PFSK-1 (cell line): Measurements from ENCODE around the gene SFRP5.

Experiments
- POLR2AphosphoS5 ChIP-seq: IDR thresholded peaks from 2 replicates; pipeline ENCODE4 v1.6.1; 2012; ENCODE audit warnings: low read depth, mild to moderate bottlenecking, control low read depth, low read length, moderate library complexity
- REST ChIP-seq, 2 experiments: IDR thresholded peaks; 2 replicates each; pipeline versions ENCODE4 v1.6.1 to v1.8.0; 2011 to 2012; ENCODE audit warnings: low read depth in 2 of 2, low read length in 2 of 2, control low read depth in 1 of 2, inconsistent platforms in 1 of 2, mild to moderate bottlenecking in 1 of 2, moderate library complexity in 1 of 2; ENCODE audit not compliant: insufficient read depth in 1 of 2
- TAF1 ChIP-seq: IDR thresholded peaks from 2 replicates; pipeline ENCODE4 v1.6.1; 2012; ENCODE audit warnings: low read length, control low read depth, borderline replicate concordance; ENCODE audit not compliant: insufficient read depth

- TF ChIP-seq REST (IDR thresholded peaks at IDR 0.05; ENCODE audit: insufficient read depth in 1 of 2, low read depth in 2 of 2, low read length in 2 of 2) (no peak), POLR2AphosphoS5 (no peak), TAF1 (no peak)
Observed at GRCh38 chr10:97747573-97747972, 24.2 kb downstream of the SFRP5 start.
